Effector memory CD8-positive, alpha-beta T cell (primary cell): Measurements from ENCODE around the gene MYOZ3.

Experiments
- ATAC-seq: fragments of 150-1000 bp; cut with Tn5 transposase; replicated peaks from 2 replicates; pipeline ENCODE4 v1.10.0; 2021; ENCODE audit warnings: mild to moderate bottlenecking, moderate library complexity
- DNase-seq, 3 experiments: peaks; one replicate each; pipeline ENCODE4 v3.0.0; 2021
- H3K27ac Mint-ChIP-seq, 2 donors: one replicate each; pipeline ENCODE4 v1.8.0; 2022; ENCODE audit warnings: mild to moderate bottlenecking in 2 of 2, mixed read lengths in 2 of 2, moderate library complexity in 2 of 2
- H3K27me3 Mint-ChIP-seq, 2 donors: one replicate each; pipeline ENCODE4 v1.8.0; 2022; ENCODE audit warnings: mixed read lengths in 2 of 2
- H3K36me3 Mint-ChIP-seq: one replicate; pipeline ENCODE4 v1.8.0; 2022; ENCODE audit warnings: mild to moderate bottlenecking, moderate library complexity, mixed read lengths; ENCODE audit not compliant: insufficient read depth
- H3K4me1 Mint-ChIP-seq, 2 donors: one replicate each; pipeline ENCODE4 v1.8.0; 2022; ENCODE audit warnings: low read depth in 2 of 2, mixed read lengths in 2 of 2
- H3K4me3 Mint-ChIP-seq, 2 donors: one replicate each; pipeline ENCODE4 v1.8.0; 2022; ENCODE audit warnings: mild to moderate bottlenecking in 2 of 2, mixed read lengths in 2 of 2, moderate library complexity in 2 of 2
- H3K9me3 Mint-ChIP-seq, 2 donors: one replicate each; pipeline ENCODE4 v1.8.0; 2022; ENCODE audit warnings: mixed read lengths in 2 of 2

The MYOZ3 gene

DNA sequence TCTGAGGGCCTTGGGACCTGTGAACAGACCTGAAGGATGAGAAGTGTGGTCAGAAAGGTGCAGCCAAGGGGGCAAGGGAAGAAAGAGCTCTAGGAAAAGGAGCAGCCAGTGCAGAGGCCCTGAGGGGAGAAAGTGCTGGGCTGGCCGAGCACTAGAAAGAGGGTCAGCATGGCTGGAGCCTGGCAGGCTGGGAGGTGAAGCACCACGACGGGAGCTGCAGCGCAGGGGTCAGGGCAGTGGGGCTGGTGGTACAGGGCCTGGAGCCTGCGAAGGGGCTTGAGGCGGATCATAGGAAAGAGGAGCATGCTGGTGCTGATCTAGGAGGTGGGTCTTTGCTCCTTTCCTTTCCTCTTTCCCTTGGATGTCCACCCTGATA, 29.7 kb upstream of the MYOZ3 start:
- no peak overlapping the region for H3K27ac Mint-ChIP-seq
- H3K36me3 Mint-ChIP-seq = no peaks in the 10 kb centered on the region
- ATAC-seq (no peak), DNase-seq (no peak)
- no peaks in the 10 kb centered on the region for H3K9me3 Mint-ChIP-seq
- peaks cover 25 to 65% of the 10 kb centered on the region in 2 donors for H3K27me3 Mint-ChIP-seq
- H3K4me1 Mint-ChIP-seq = no peaks in the 10 kb centered on the region
- H3K4me3 Mint-ChIP-seq = no peak overlapping the region

DNA sequence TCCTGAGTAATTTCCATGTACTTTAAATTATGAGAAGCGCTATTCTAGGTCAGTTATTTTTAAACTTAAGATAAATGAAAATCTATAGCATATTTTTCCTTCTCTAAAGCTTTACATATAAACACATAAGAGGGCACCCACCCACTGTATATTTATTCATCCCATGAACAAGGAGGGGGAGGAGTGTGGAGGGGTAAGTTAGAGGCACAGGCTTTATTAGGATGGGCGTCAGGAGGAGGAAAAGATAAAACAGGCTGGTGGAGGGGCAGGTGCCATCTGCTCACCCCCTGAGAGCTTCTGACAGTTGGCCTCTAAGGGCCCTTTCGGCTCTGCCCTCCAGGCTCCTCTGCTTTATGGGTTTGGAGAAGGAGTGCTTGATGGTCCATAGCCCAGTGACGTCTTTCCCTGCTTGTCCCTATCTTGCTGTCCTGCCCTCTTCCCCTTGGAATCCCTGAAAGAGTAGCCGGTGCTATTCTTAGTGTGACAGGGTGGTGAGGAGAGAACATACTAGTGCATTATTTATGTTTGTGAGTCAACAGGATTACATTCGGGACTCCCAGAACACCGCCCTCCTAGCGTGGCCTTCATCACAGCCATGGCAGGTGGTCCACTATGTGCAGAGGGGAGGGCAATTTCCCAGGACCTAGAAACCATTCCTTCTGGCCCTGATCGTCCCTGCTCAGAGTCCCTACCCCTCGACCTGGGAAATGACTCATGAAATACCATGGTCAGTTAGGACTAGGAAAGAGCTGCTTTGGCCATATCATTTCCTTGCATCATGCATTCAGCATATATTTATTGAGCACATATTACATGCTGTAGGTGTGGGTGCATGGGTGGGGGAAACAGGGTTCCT, 28.5 kb upstream of the MYOZ3 start:
- H3K36me3 Mint-ChIP-seq = no peaks in the 10 kb centered on the region
- H3K4me3 Mint-ChIP-seq = no peak overlapping the region
- no peaks in the 10 kb centered on the region for H3K4me1 Mint-ChIP-seq
- ATAC-seq (no peak), DNase-seq (no peak)
- H3K27ac Mint-ChIP-seq = no peak overlapping the region
- H3K27me3 Mint-ChIP-seq = peaks cover 25 to 64% of the 10 kb centered on the region in 2 donors
- H3K9me3 Mint-ChIP-seq = no peaks in the 10 kb centered on the region

DNA sequence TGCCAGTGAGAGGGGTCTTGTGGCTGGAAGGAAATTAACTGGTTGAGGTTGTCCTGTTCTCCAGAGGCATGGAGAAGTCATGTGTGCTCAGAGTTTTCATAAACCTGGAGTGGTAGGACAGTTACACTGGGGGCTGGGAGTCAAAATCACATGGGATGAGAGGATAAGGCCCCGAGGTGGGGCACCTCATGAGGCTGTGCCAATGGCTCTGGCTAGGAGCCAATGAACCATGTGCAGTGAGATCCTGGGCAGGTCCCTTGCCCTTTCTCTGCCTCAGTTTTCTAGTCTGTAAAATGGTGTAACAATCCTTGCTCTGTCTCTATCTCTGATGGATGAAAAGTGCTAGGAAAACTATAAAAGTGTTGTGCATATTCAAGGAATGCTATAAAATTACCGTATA, 27.6 kb upstream of the MYOZ3 start:
- peaks cover 21 to 65% of the 10 kb centered on the region in 2 donors for H3K27me3 Mint-ChIP-seq
- DNase-seq = no peak
- no peak for ATAC-seq
- H3K4me3 Mint-ChIP-seq = no peak overlapping the region
- H3K4me1 Mint-ChIP-seq = no peaks in the 10 kb centered on the region
- H3K27ac Mint-ChIP-seq = no peak overlapping the region
- H3K36me3 Mint-ChIP-seq = no peaks in the 10 kb centered on the region
- no peaks in the 10 kb centered on the region for H3K9me3 Mint-ChIP-seq

DNA sequence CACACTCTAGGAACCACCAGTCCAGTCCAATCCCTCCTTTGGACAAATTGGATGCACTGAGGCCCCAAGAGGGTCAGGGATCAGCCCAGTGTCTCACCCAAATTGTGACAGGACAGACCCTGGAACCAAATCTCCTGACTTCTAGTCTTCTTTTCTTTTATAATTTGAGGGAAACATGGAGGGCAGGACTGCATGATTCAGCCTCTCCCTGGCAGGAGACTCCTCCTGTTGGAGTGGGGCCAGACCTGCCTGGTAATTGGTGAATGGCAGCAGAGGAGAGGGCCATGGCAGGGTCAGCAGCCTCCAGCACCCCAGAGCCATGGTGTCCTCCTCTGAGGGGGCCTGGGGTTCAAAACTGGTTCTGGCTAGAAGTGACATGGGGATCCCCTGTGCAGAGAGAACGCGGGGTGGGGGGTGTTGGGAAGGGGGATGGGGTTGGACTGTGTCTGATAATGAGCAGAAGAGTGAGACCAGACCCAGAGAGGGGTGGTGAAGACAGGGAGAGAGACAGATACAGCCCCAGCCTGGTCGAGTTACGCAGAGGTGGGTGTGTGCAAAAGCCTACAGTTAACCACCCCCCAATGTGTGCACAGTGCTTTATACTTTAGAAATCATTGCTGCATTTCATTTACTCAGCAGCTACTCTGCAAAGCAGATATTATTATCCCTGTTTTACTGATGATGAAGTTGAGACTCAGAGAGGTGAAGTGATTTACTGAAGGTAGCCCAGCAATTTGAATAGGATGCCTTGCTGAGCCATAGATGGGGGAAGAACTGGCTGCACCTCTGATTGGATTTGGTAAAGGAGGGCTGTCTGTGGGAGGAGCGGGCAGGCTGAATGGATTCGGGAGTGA, 24.4 kb upstream of the MYOZ3 start:
- Mint-ChIP-seq H3K9me3 (no peaks in the 10 kb centered on the region), H3K27ac (no peak overlapping the region), H3K36me3 (no peaks in the 10 kb centered on the region), H3K4me3 (no peak overlapping the region), H3K4me1 (no peaks in the 10 kb centered on the region), H3K27me3 (peaks cover 36 to 64% of the 10 kb centered on the region in 2 donors)
- DNase-seq = no peak
- no peak for ATAC-seq

DNA sequence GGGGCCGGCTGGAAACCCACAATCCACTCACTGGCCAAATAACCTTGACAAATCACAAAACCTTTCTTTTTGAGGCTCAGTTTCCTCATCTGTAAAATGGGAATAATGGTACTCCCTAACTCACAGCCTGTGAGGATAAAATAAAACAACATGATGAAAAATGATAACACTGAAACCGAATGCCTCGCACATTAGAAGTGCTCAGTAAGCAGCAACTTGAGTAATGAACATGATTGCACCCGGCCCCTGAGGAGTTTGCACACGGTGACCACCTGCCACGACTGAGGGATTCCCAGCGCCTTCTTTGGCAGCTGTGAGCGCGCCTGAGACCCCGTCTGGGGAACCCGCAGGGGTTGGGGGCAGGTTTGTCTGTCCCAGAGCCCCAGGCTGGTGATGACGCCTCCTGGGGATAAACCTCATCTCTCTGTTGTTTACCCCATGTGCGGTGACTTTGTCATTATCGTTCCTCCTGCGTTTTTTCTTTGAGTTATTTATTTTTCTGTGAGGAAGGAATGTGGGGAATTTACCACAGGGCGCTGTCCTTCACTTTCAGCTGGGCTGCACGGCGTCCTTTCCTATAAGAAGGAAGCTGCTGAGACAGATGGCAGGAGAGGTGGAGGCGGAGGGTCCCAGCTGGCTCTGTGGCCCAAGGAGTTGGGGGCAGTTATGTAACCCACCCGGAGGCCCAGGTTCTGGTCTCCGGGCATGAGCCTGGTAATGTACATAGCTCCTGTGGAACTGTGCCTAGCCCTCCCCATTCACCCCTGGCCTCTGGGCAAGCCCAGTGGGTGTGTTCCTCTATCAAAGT, 23.6 kb upstream of the MYOZ3 start:
- no peak overlapping the region for H3K27ac Mint-ChIP-seq
- no peak for ATAC-seq
- H3K9me3 Mint-ChIP-seq = no peaks in the 10 kb centered on the region
- H3K27me3 Mint-ChIP-seq = peaks cover 38 to 66% of the 10 kb centered on the region in 2 donors
- H3K4me3 Mint-ChIP-seq = no peak overlapping the region
- H3K4me1 Mint-ChIP-seq = no peaks in the 10 kb centered on the region
- DNase-seq = no peak
- no peaks in the 10 kb centered on the region for H3K36me3 Mint-ChIP-seq

DNA sequence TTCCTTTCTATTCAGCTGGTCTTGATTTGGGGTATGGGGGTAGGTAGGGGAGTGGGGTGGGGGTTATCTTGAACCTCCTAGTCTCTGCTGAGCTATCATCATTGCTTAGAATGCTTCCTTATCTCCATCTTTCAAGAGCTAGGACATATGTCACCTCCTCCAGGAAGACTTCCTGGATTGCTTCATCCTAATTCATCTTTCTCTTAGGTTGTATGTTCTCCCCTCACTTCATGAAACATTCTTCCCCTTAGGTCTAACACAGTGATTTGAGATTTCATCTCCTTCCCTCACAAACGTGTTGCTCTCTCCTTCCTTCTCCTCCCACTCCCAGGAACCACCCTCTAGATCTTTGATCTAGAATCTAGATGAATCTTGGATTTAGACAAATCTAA, 23.0 kb upstream of the MYOZ3 start:
- no peak for ATAC-seq
- Mint-ChIP-seq H3K4me1 (no peaks in the 10 kb centered on the region), H3K4me3 (no peak overlapping the region)

DNA sequence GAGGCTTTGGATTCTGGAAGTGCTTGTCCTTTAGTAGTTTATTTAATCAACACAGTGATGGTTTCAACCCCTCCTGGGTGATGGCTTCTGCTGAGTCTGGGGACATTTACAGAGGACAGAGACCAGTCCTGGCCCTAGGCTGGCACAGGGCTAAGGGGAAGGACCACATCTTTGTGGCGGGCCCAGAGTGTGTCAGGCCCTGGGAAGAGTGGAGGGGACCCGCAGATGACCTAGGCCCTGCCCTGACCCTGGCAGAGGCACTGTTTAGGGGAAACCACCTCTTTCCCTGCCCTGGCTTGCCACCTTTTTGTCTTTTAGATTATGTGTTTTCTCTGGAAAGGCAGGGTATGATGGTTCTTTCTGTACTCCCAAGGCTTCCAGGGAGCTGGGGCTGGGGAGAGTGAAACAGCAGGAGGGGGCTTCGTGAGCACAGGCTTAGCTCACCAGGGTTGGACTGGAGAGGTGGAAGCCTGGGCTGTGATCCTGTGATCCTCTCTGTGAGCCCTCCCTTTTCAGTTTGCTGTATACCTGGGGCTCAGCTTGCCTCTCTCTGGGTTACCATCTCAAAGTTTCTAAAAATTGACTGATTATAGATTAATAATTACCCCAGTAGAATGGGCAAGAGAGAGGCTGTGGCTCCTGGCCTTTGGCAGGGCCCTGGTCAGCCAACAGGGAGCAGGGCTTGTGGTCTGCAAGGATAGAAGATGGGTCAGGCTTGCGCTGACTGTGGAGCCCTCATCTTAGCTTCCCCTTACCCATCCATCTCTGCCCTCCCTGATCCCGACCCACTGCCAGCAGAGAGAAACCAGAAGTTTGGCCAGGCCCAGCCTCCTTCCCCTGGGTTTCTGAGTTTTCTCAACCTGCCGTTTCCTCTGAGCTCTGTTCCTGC, 22.3 kb upstream of the MYOZ3 start:
- Mint-ChIP-seq H3K27ac (no peak overlapping the region), H3K4me3 (no peak overlapping the region), H3K9me3 (no peaks in the 10 kb centered on the region), H3K27me3 (peaks cover 45 to 66% of the 10 kb centered on the region in 2 donors), H3K36me3 (peaks cover under 1% of the 10 kb centered on the region), H3K4me1 (no peaks in the 10 kb centered on the region)
- DNase-seq (no peak), ATAC-seq (no peak)

More for the DNA sequence above, 23.0 kb upstream of the MYOZ3 start:
- Mint-ChIP-seq H3K27me3 (peaks cover 41 to 66% of the 10 kb centered on the region in 2 donors), H3K9me3 (no peaks in the 10 kb centered on the region), H3K27ac (no peak overlapping the region), H3K36me3 (no peaks in the 10 kb centered on the region)
- DNase-seq = no peak

DNA sequence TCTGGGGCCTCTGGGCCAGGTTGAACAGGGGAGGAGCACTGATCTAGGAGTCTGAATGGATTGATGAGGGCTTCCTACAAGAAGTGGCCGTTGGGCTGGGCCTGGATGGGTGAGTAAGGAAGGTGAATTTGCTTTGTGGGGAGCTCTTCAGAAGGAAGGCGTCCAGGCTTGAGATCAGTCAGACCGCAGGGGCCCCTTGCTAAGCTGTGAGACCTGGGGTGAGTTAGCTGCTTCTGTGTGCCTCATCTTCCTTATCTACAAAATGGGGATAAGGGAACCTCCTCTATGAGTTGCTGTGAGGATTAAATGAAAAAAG, 21.7 kb upstream of the MYOZ3 start:
- Mint-ChIP-seq H3K4me3 (no peak overlapping the region), H3K27me3 (peaks cover 45 to 69% of the 10 kb centered on the region in 2 donors), H3K9me3 (no peaks in the 10 kb centered on the region), H3K36me3 (peaks cover 3% of the 10 kb centered on the region), H3K27ac (no peak overlapping the region), H3K4me1 (no peaks in the 10 kb centered on the region)
- ATAC-seq (no peak), DNase-seq (no peak)

DNA sequence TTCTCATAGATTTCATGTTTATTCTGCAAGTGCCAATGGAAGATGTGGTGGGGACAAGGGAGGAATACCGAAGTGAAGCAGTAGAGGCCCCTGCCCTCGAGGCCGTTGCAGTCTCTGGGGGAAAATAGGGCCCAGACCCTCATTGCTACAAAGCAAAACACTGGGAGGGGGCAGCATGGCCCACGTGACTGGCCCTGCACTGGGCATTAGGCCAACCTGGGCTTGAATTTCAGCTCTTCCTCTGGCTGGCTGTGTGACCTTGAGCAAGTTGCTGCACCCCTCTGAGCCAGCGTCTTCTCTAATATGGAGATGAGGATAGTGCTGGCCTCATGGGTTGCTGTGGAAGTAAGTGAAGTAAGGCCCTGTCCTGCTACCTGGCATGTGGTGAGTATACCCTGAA, 21.3 kb upstream of the MYOZ3 start:
- no peak overlapping the region for H3K27ac Mint-ChIP-seq
- no peak overlapping the region for H3K4me3 Mint-ChIP-seq
- peaks cover 49 to 72% of the 10 kb centered on the region in 2 donors for H3K27me3 Mint-ChIP-seq
- H3K36me3 Mint-ChIP-seq = peaks cover 3% of the 10 kb centered on the region
- no peak for DNase-seq
- no peak for ATAC-seq
- H3K4me1 Mint-ChIP-seq = no peaks in the 10 kb centered on the region
- no peaks in the 10 kb centered on the region for H3K9me3 Mint-ChIP-seq

DNA sequence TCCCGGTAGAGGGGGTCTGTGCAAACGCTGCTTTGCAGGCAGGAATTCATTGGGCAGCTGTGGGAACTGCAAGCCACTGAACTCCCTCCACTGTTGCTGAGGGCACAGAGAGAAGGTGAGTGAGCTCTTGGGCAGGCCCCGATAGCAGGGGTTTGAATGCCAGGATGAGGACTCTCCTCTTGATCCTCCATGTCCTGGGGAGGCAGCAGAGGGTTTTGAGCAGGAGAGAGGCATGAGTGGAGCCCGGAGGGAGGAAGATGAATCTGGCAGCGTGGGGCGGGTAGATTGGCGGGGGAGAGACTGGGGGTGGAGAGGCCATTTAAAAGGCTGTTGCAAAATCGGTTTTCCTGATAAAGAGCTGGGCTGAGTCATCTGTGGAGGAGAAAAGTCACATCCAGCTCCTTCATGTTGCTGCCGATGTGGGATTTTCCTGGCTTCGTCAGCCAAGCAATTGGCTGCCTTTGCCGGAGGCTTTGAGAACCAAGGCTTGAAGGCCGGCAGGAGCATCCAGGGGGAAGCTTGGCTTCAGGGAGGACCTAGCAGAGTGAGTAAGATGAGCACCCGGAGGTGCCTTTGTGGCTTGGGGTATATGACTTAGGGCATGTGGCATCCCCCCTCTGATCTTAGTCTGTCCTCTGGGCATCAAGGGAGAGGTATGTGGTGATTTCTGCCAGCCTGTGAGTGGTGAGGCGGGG, 20.6 kb upstream of the MYOZ3 start, which contains the start of gene SYNPO:
Gene SYNPO, plus strand, starts transcription at position 350 of the 695 bp plus-strand sequence. CDS start 7,616 bp downstream, outside the sequence.
- H3K4me1 Mint-ChIP-seq = no peaks in the 10 kb centered on the region
- no peak within 1 kb of the TSS for H3K27ac Mint-ChIP-seq
- DNase-seq (no peak), ATAC-seq (no peak)
- H3K36me3 Mint-ChIP-seq = peaks cover 3% of the 10 kb centered on the region
- peaks cover 51 to 69% of the 10 kb centered on the region in 2 donors for H3K27me3 Mint-ChIP-seq
- no peak within 1 kb of the TSS for H3K4me3 Mint-ChIP-seq
- no peaks in the 10 kb centered on the region for H3K9me3 Mint-ChIP-seq

DNA sequence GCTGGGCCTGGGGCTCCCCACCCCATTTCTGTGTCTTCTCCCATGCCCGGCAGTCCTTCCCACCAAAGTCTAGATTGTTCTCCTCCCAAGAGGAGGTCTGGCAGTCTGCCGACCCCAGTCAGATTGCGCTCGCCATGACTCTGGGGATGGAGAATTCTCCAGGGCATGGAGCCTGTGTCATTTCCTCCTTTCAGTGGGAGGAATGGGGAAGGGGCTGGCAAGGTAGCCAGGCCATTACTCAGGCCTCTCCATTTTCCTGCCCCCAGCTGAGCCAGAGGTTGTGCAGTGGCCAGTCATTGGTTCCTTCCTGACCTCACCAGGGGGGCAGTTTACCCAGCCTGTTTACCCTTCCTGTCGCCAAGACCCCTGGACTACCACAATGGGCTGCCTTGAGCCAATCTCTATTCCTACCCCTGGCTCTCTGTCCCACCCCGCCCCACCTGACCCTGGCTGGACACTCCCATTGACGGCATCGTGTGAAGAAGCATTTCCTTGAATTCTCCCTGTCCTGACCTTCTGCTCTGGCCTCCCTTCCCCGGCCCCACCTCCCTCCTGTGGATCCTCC, 20.0 kb upstream of the MYOZ3 start:
- H3K27me3 Mint-ChIP-seq = peaks cover 45 to 63% of the 10 kb centered on the region in 2 donors
- no peak for DNase-seq
- no peak overlapping the region for H3K4me3 Mint-ChIP-seq
- H3K4me1 Mint-ChIP-seq = no peaks in the 10 kb centered on the region
- ATAC-seq = no peak
- H3K36me3 Mint-ChIP-seq = peaks cover 3% of the 10 kb centered on the region
- no peak overlapping the region for H3K27ac Mint-ChIP-seq
- H3K9me3 Mint-ChIP-seq = no peaks in the 10 kb centered on the region
